HG03442 (cell line): ENCODE measurements around the gene TEX44.
A peak's percentile ranks its signal among the peaks of the same experiment; 100 is the strongest.
"Not testable (repeated sequence)": the region's sequence is repeated elsewhere in the genome, so short reads cannot be mapped to it uniquely, and the experiment has no call there.

Experiments used
- ATAC-seq: cut with Tn5 transposase; IDR thresholded peaks from one replicate; pipeline ENCODE4 v1.9.1; 2021; ENCODE audit warnings: mild to moderate bottlenecking, moderate library complexity; ENCODE audit not compliant: unreplicated experiment

The TEX44 gene

GRCh38 chr2:231570915-231571314, 21.7 kb upstream of the TEX44 start:
- not testable (repeated sequence) for ATAC-seq

GRCh38 chr2:231571661-231572191, 20.9 kb upstream of the TEX44 start:
- ATAC-seq: no peak

- no peak for ATAC-seq
Observed at GRCh38 chr2:231573096-231573495, 19.6 kb upstream of the TEX44 start.

- no peak for ATAC-seq
Observed at GRCh38 chr2:231573698-231574421, 18.8 kb upstream of the TEX44 start.

GRCh38 chr2:231575612-231576256, 16.9 kb upstream of the TEX44 start:
- ATAC-seq: no peak

- ATAC-seq: no peak
Observed at GRCh38 chr2:231576465-231576864, 16.2 kb upstream of the TEX44 start.

GRCh38 chr2:231578655-231579054, 14.0 kb upstream of the TEX44 start:
- not testable (repeated sequence) for ATAC-seq

- no peak for ATAC-seq
Observed at GRCh38 chr2:231579560-231579959, 13.1 kb upstream of the TEX44 start.

- no peak for ATAC-seq
Observed at GRCh38 chr2:231581328-231581727, 11.3 kb upstream of the TEX44 start.

GRCh38 chr2:231583982-231584381, 8.7 kb upstream of the TEX44 start:
- ATAC-seq: no peak

- ATAC-seq: not testable (repeated sequence)
Observed at GRCh38 chr2:231587744-231588143, 4.9 kb upstream of the TEX44 start.

GRCh38 chr2:231589656-231590055, 3.0 kb upstream of the TEX44 start:
- ATAC-seq: no peak

GRCh38 chr2:231590614-231591013, 2.0 kb upstream of the TEX44 start:
- ATAC-seq: no peak

- ATAC-seq: no peak
Observed at GRCh38 chr2:231593666-231594065, 1.0 kb downstream of the TEX44 start.

GRCh38 chr2:231597014-231597611, 4.4 kb downstream of the TEX44 start:
- peak; percentile 90 for ATAC-seq

- ATAC-seq: no peak
Observed at GRCh38 chr2:231597627-231598026, 5.0 kb downstream of the TEX44 start.

GRCh38 chr2:231600619-231601355, 8.1 kb downstream of the TEX44 start:
- ATAC-seq: no peak

GRCh38 chr2:231601356-231602229, 8.9 kb downstream of the TEX44 start:
- ATAC-seq: no peak

GRCh38 chr2:231602859-231603467, 10.3 kb downstream of the TEX44 start:
- ATAC-seq: no peak
